GM12878 (cell line): ENCODE data around the gene WEE2. TPM values are rescaled to one million over a fixed set of nuclear protein-coding genes. Genes with fewer than 3 reads are reported as not detected.

Experiments
- BACH1 ChIP-seq: fragments of 450-650 bp; IDR thresholded peaks from 2 replicates; pipeline ENCODE4 v1.6.1; 2017; ENCODE audit warnings: mild to moderate bottlenecking, borderline replicate concordance
- BCL11A ChIP-seq: IDR thresholded peaks from 2 replicates; pipeline ENCODE4 v1.6.1; 2011; ENCODE audit warnings: low read depth, low read length
- BRCA1 ChIP-seq: IDR thresholded peaks from 2 replicates; pipeline ENCODE4 v1.6.1; 2011; ENCODE audit warnings: low read depth, low read length, improper control_type of control experiment
- CREB1 ChIP-seq: IDR thresholded peaks from 2 replicates; pipeline ENCODE4 v1.6.1; 2012; ENCODE audit warnings: low read depth, mild to moderate bottlenecking, inconsistent platforms
- E4F1 ChIP-seq: fragments of 450-650 bp; IDR thresholded peaks from 2 replicates; pipeline ENCODE4 v1.6.1; 2018; ENCODE audit warnings: borderline replicate concordance, mild to moderate bottlenecking; ENCODE audit not compliant: partially characterized antibody
- ESRRA ChIP-seq: IDR thresholded peaks from 2 replicates; pipeline ENCODE4 v1.6.1; 2012; ENCODE audit warnings: mild to moderate bottlenecking, low read length, improper control_type of control experiment
- FOS ChIP-seq: IDR thresholded peaks from 3 replicates; pipeline ENCODE4 v1.6.1; 2011; ENCODE audit warnings: borderline replicate concordance; ENCODE audit not compliant: insufficient read length; ENCODE audit errors: extremely low read depth
- GABPA ChIP-seq: IDR thresholded peaks from 2 replicates; pipeline ENCODE4 v1.6.1; 2014; ENCODE audit warnings: antibody characterized with exemption, low read depth, mild to moderate bottlenecking, inconsistent platforms
- IKZF2 ChIP-seq, 2 experiments: fragments of 450-650 bp; IDR thresholded peaks; 2 replicates each; pipeline ENCODE4 v1.6.1; 2017; ENCODE audit warnings: mild to moderate bottlenecking in 2 of 2, moderate library complexity in 2 of 2
- MEF2B ChIP-seq: fragments of 450-650 bp; IDR thresholded peaks from 2 replicates; pipeline ENCODE4 v1.6.1; 2018; ENCODE audit warnings: mild to moderate bottlenecking, moderate library complexity; ENCODE audit not compliant: partially characterized antibody, poor library complexity, severe bottlenecking
- NBN ChIP-seq: fragments of 450-650 bp; IDR thresholded peaks from 2 replicates; pipeline ENCODE4 v1.6.1; 2016
- NFYB ChIP-seq: IDR thresholded peaks from 2 replicates; pipeline ENCODE4 v1.6.1; 2011; ENCODE audit warnings: low read depth, mild to moderate bottlenecking, low read length, improper control_type of control experiment, moderate library complexity; ENCODE audit not compliant: insufficient read depth
- NR2C1 ChIP-seq: fragments of 450-650 bp; IDR thresholded peaks from 2 replicates; pipeline ENCODE4 v1.6.1; 2017; ENCODE audit warnings: antibody characterized with exemption, mild to moderate bottlenecking, moderate library complexity
- NRF1 ChIP-seq: conservative IDR thresholded peaks from 2 replicates; pipeline ENCODE4 v1.6.1; 2011; ENCODE audit warnings: mild to moderate bottlenecking, low read depth, low read length, improper control_type of control experiment
- PAX5 ChIP-seq: IDR thresholded peaks from 2 replicates; pipeline ENCODE4 v1.6.1; 2011; ENCODE audit warnings: low read depth, low read length, borderline replicate concordance
- RELA ChIP-seq: fragments of 450-650 bp; IDR thresholded peaks from 2 replicates; pipeline ENCODE4 v1.8.0; 2014; ENCODE audit warnings: borderline replicate concordance; ENCODE audit not compliant: partially characterized antibody
- SIX5 ChIP-seq: IDR thresholded peaks from 2 replicates; pipeline ENCODE4 v1.6.1; 2011; ENCODE audit warnings: mild to moderate bottlenecking, low read depth, low read length, moderate library complexity; ENCODE audit not compliant: severe bottlenecking
- SKIL ChIP-seq: fragments of 450-650 bp; IDR thresholded peaks from 2 replicates; pipeline ENCODE4 v1.6.1; 2017; ENCODE audit warnings: mild to moderate bottlenecking, low read depth, inconsistent platforms; ENCODE audit not compliant: poor library complexity, severe bottlenecking
- SMAD5 ChIP-seq: IDR thresholded peaks from 2 replicates; pipeline ENCODE4 v1.6.1; 2016; ENCODE audit warnings: antibody characterized with exemption, low read depth
- SP1 ChIP-seq: IDR thresholded peaks from one replicate; pipeline ENCODE4 v1.6.1; 2011; ENCODE audit warnings: low read depth, low read length
- SRF ChIP-seq, 2 experiments: IDR thresholded peaks; 2 replicates each; pipeline ENCODE4 v1.6.1; 2011; ENCODE audit warnings: low read depth in 2 of 2, low read length in 2 of 2, mild to moderate bottlenecking in 1 of 2, moderate library complexity in 1 of 2
- STAT3 ChIP-seq: IDR thresholded peaks from 2 replicates; pipeline ENCODE4 v1.6.1; 2011; ENCODE audit warnings: low read depth, low read length, improper control_type of control experiment
- ZNF274 ChIP-seq: IDR thresholded peaks from one replicate; pipeline ENCODE4 v1.8.0; 2011; ENCODE audit not compliant: insufficient read length, insufficient read depth
- polyA plus RNA-seq, 11 experiments: library from polyadenylated mRNA; depleted of rRNA in 4 of 11; unstranded in 6 of 11; stranded (reverse) in 5 of 11; fragments of >200 nt; fragmentation: Nextera tagmentation in 4 of 11; fragmentation: Illumina TruSeq in 1 of 11; extraction: Ambion mirVana in 4 of 11; extraction: Trizol in 1 of 11; gene quantifications; 1 replicate in 1 of 11; 2 replicates in 10 of 11; pipeline versions ENCODE4 v1.2.1 to v1.2.3, GENCODE V29; 2011 to 2016; ENCODE audit warnings: inconsistent platforms in 2 of 11, missing spikeins in 2 of 11, low read depth in 1 of 11
- total RNA-seq, 4 experiments: library from RNA; depleted of rRNA in 3 of 4; stranded (reverse); fragments of >200 nt in 3 of 4; fragmentation: Illumina TruSeq in 1 of 4; extraction: Trizol in 1 of 4; gene quantifications; 2 replicates each; pipeline versions ENCODE4 v1.2.1 to v1.2.3, GENCODE V29; 2013 to 2021
- TF ChIP-seq, protein P1 (sequence below): fragments of 450-650 bp; IDR thresholded peaks from 2 replicates; pipeline ENCODE4 v1.6.1; 2016; ENCODE audit warnings: mild to moderate bottlenecking
- TF ChIP-seq, protein P2 (sequence below): fragments of 450-650 bp; conservative IDR thresholded peaks from 2 replicates; pipeline ENCODE4 v1.6.1; 2017; ENCODE audit warnings: mild to moderate bottlenecking, moderate library complexity

WEE2 gene
- total and polyA plus RNA-seq, 10 of the 15 experiments (the other 5 are each of a cell fraction or from before 2014, with no cell fraction given) = 0.02 to 0.03 (median 0.03) TPM; not detected in 7

- TF ChIP-seq, protein P1, sequence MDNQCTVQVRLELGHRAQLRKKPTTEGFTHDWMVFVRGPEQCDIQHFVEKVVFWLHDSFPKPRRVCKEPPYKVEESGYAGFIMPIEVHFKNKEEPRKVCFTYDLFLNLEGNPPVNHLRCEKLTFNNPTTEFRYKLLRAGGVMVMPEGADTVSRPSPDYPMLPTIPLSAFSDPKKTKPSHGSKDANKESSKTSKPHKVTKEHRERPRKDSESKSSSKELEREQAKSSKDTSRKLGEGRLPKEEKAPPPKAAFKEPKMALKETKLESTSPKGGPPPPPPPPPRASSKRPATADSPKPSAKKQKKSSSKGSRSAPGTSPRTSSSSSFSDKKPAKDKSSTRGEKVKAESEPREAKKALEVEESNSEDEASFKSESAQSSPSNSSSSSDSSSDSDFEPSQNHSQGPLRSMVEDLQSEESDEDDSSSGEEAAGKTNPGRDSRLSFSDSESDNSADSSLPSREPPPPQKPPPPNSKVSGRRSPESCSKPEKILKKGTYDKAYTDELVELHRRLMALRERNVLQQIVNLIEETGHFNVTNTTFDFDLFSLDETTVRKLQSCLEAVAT = no peak
- TF ChIP-seq FOS = no peak
- 0 out of 2 replicates have a peak, but pooled peaks have one; percentile 50 for TF ChIP-seq BACH1
- no peak for TF ChIP-seq E4F1
- no peak for TF ChIP-seq IKZF2 (IDR thresholded peaks at IDR 0.05)
- TF ChIP-seq SKIL = no peak
- TF ChIP-seq, protein P2, sequence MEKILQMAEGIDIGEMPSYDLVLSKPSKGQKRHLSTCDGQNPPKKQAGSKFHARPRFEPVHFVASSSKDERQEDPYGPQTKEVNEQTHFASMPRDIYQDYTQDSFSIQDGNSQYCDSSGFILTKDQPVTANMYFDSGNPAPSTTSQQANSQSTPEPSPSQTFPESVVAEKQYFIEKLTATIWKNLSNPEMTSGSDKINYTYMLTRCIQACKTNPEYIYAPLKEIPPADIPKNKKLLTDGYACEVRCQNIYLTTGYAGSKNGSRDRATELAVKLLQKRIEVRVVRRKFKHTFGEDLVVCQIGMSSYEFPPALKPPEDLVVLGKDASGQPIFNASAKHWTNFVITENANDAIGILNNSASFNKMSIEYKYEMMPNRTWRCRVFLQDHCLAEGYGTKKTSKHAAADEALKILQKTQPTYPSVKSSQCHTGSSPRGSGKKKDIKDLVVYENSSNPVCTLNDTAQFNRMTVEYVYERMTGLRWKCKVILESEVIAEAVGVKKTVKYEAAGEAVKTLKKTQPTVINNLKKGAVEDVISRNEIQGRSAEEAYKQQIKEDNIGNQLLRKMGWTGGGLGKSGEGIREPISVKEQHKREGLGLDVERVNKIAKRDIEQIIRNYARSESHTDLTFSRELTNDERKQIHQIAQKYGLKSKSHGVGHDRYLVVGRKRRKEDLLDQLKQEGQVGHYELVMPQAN = 0 out of 2 replicates have a peak, but pooled peaks have one; percentile 44
- no peak for TF ChIP-seq ESRRA
- TF ChIP-seq STAT3 = no peak
- TF ChIP-seq BRCA1 = no peak
- no peak for TF ChIP-seq BCL11A
- no peak for TF ChIP-seq SMAD5
- TF ChIP-seq RELA = no peak
- no peak for TF ChIP-seq SIX5
- TF ChIP-seq NR2C1 = no peak
- TF ChIP-seq SP1 = no peak
- TF ChIP-seq PAX5 = no peak
- no peak for TF ChIP-seq NFYB
- no peak for TF ChIP-seq MEF2B
- TF ChIP-seq NBN = no peak
- no peak for TF ChIP-seq NRF1
- peak; percentile 13; the same call in 1 of the 2 replicates for TF ChIP-seq CREB1
- TF ChIP-seq SRF (IDR thresholded peaks at IDR 0.05; ENCODE audit: low read depth in 2 of 2, low read length in 2 of 2) = no peak
- no peak for TF ChIP-seq GABPA
- TF ChIP-seq ZNF274 = no peak
Observed at GRCh38 chr7:141701489-141702046, 6.6 kb upstream of the WEE2 start (continued).
